ENCODE results near the gene WIZ.

The WIZ gene

GRCh38 chr19:15464394-15465385, 14.9 kb upstream of the WIZ start, which contains the start of gene RASAL3:
TSS of gene RASAL3 (minus strand) at chr19:15464544. CDS start at chr19:15464358, 186 bp downstream.
- peak; percentile 49 for DNase-seq (ENCODE audit: low read depth)

GRCh38 chr19:15463861-15464371, 14.2 kb upstream of the WIZ start:
- peak; percentile 63 for DNase-seq (ENCODE audit: low read depth)

GRCh38 chr19:15461694-15462093, 11.9 kb upstream of the WIZ start:
- DNase-seq (ENCODE audit: low read depth) = no peak

GRCh38 chr19:15457701-15458484, 8.1 kb upstream of the WIZ start:
- no peak for DNase-seq (ENCODE audit: low read depth)

GRCh38 chr19:15456871-15457700, 7.3 kb upstream of the WIZ start:
- no peak for DNase-seq (ENCODE audit: low read depth)

GRCh38 chr19:15456441-15456840, 6.7 kb upstream of the WIZ start:
- DNase-seq (ENCODE audit: low read depth) = no peak

GRCh38 chr19:15455996-15456395, 6.2 kb upstream of the WIZ start:
- no peak for DNase-seq (ENCODE audit: low read depth)

- DNase-seq (ENCODE audit: low read depth) = no peak
Measured at GRCh38 chr19:15453906-15454860, 4.4 kb upstream of the WIZ start.

GRCh38 chr19:15453091-15453578, 3.4 kb upstream of the WIZ start:
- DNase-seq (ENCODE audit: low read depth) = no peak

GRCh38 chr19:15452111-15453047, 2.6 kb upstream of the WIZ start:
- no peak for DNase-seq (ENCODE audit: low read depth)

GRCh38 chr19:15450528-15450890, 753 bp upstream of the WIZ start:
- DNase-seq (ENCODE audit: low read depth) = no peak

- no peak for DNase-seq (ENCODE audit: low read depth)
Measured at GRCh38 chr19:15448778-15449619, 757 bp downstream of the WIZ start.

- DNase-seq (ENCODE audit: low read depth) = no peak
Measured at GRCh38 chr19:15448044-15448777, 1.5 kb downstream of the WIZ start.

- DNase-seq (ENCODE audit: low read depth) = no peak
Measured at GRCh38 chr19:15447057-15447456, 2.7 kb downstream of the WIZ start.

GRCh38 chr19:15445807-15446376, 3.9 kb downstream of the WIZ start:
- no peak for DNase-seq (ENCODE audit: low read depth)

- no peak for DNase-seq (ENCODE audit: low read depth)
Measured at GRCh38 chr19:15445227-15445605, 4.5 kb downstream of the WIZ start.

- no peak for DNase-seq (ENCODE audit: low read depth)
Measured at GRCh38 chr19:15444505-15445226, 5.1 kb downstream of the WIZ start.
